HG03442 (cell line): ENCODE measurements around the gene SDC4.
A peak's percentile ranks its signal among the peaks of the same experiment; 100 is the strongest.

ENCODE experiments used
- ATAC-seq: cut with Tn5 transposase; IDR thresholded peaks from one replicate; pipeline ENCODE4 v1.9.1; 2021; ENCODE audit warnings: mild to moderate bottlenecking, moderate library complexity; ENCODE audit not compliant: unreplicated experiment

Gene SDC4

DNA sequence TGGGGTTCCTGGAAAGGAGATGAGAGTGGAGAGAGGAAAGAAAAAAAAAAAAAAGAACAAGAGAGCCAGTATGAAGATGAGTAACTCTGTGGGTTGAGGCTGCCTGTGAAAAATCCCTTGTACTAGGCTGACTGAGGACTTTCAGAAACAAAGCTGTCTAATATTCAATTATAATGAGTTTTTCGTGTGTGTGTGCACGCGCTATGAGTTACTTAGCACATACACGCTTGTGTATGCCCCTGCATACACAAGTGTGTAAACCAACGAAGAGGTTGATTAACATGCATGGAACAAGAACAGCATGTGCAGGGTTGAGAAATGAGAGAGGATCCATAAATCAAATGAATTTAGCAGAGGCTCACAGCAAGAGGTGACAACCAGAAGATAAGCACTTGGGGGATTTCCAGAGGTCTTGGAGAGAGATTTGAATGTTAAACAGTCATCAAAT lies 46.4 kb downstream of the SDC4 start:
- no peak for ATAC-seq

DNA sequence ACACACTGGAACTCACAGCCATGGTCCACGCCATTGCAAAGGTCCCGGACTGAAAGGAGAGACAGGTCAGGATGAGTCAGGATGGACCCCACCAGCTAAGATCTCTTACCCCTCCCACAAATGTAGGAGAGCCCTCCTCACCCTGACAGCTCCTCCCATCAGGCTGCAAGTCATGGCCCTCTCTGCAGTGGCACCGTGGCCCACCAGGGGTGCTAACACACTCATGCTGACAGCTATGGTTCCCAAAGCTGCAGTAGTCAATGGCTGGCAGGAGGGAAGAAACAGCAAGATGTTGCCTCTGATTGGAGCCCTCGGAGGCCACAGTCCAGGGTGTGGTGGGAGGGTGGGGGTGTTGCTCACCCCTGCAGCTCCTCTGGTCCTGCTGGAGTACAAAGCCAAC lies 47.3 kb downstream of the SDC4 start:
- ATAC-seq: peak; percentile 42

DNA sequence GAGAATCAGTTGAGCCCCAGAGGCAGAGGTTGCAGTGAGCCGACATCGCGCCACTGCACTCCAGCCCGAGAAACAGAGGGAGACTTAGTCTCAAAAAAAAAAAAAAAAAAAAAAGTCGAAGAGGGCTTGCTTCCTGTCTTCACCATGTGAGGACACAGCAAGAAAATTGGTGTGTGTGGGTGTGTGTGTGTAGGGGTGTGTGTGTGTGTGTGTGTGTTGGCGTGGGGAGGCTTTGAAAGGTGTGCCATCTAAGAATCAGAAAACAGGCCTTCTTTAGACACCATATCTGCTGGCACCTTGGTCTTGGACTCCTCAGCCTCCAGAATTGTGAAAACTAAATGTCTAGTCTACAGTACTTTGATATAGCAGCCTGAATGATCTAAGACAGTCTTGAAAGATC lies 48.4 kb downstream of the SDC4 start:
- ATAC-seq: no peak

GRCh38 chr20:45297786-45298497 lies 50.3 kb downstream of the SDC4 start:
- ATAC-seq: no peak

DNA sequence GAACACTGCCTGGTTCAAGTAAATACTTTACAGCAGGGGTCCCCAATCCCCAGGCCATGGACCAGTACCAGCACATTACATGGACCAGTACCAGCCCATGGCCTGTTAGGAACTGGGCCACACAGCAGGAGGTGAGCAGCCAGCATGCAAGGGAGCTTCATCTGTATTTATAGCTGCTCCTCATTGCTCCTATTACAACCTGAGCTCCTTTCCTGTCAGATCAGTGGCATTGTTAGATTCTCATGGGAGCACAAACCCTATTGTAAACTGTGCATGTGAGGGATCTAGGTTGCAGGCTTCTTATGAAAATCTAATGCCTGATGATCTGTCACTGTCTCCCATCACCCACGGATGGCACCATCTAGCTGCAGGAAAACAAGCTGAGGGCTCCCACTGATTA lies 53.6 kb downstream of the SDC4 start:
- ATAC-seq: no peak

DNA sequence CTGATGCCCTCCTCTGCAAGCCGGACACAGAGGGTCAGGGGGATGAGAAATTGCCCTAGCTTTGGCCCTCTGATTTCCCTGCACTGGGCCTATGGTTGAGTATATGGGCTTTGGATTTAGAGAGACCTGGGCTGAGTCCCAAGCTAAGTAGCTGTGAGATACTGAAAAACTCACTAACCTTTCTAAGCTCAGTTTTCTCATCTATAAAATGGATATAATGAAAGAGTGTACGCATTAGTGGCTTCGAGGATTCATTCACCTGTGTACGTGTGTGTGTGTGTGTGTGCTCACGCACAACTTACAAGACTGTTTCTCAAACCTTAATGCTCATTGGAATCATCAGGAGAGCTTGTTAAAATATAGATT lies 54.2 kb downstream of the SDC4 start:
- no peak for ATAC-seq

- peak; percentile 53 for ATAC-seq
These were observed 54.9 kb downstream of the SDC4 start for GRCh38 chr20:45293041-45294002.

- ATAC-seq: no peak
These were observed 55.9 kb downstream of the SDC4 start for GRCh38 chr20:45292343-45292742.

DNA sequence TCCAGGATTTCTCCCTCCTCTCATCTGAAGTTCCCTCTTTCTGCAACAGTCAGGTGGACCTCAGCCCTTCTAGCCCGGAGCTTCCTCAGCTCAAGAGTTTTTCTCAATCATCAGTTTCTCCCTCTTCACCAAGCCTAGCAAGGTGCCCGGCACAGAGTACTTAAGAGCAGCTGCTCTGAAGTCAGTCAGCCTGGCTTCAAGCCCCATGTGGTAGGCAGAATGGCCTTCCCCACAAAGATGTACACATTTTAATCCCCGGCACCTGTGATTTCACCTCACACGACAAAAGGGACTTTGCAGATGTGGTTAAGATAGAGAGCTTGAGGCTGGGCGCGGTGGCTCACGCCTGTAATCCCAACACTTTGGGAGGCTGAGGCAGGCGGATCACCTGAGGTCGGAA lies 56.7 kb downstream of the SDC4 start:
- ATAC-seq: no peak

DNA sequence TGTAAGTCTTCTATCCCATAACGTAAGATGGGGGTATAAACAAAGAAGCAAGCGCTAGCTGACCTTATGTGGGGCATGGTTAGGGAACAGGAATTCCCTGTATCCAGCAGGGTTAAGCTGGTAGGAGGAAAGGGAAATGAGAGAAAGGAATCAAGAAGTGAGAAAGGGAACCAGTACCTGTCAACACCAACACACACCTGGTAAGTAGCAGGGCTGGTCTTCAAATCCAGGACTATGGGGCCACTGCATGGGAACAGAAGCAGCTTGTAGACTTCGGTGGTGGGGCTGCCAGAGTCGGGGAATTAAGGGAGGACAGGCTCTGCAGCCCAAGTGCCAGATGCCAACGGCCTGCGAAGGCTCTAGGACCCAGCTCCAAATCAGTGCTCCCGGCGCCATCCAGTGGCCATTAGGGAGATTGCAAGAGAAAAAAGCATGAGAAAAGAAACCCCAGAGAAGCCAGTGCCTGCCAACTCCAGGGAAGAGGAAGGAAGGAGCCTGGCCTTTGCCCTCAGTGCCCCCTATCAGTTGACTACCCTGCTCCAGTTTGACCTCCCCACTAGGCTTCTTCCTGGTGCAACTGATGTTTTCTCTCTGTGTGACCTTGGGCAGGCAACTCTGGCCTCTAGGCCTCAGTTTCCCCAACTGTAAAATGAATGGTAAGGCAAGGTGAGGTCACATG lies 57.4 kb downstream of the SDC4 start:
- ATAC-seq: no peak

GRCh38 chr20:45289942-45290676 lies 58.1 kb downstream of the SDC4 start:
- ATAC-seq: no peak

- ATAC-seq: no peak
These were observed 59.4 kb downstream of the SDC4 start for GRCh38 chr20:45288860-45289259.

DNA sequence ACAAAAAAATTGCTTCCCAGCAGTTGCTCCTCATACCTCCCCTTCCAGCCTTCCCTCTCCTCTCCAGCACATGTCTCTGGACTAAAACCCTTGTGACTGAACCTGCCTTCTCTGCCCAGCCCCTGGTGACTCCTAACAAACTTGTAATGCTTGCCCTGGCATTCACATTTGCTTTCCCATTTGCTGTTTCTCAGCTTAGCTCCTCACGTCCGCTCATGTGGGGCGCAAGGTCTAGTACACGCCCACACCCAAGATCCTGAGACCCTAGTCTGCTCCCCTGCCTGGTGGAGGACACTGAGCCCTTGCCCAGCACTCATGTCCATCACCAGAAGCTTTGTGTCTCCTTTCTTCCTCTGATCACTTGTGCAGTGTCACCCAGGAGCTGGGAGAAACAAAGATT lies 59.8 kb downstream of the SDC4 start:
- ATAC-seq: no peak

- ATAC-seq: no peak
These were observed 64.6 kb downstream of the SDC4 start for GRCh38 chr20:45283551-45284057.

DNA sequence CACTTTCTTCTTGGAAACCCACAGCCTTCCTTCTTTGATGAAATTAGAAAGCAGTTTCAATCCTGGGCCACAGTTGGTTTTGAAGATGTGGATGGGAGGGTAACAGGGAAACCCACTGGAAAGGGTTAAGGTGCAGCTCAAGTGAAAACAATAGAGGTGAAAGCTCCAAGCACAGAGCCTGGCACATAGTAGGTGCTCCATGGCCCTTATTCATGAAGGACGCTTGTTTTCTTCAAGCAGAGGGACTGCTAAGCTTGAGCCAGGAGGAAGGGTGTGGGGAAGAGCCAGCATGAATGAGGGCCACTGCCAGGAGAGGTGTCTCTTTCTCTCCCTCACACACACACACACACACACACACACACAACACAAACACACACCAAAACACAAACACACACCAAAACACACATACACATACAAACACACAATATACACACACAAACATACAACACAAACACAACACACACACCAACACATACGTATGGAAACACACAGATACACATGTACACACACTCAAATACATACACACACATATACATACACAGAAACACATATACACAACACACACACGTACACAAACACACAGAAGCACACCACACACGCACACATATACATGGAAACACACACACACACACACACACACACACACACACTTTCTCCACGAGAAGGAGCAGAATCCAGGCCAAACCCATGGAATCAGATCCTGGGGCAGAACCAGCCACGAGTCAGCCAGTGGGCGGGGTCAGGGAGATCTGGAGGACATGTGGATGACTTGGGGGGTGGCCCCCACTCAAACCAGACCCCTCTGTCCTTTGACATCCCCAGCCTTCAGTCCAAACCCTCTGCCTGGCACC lies 65.3 kb downstream of the SDC4 start:
- no peak for ATAC-seq

DNA sequence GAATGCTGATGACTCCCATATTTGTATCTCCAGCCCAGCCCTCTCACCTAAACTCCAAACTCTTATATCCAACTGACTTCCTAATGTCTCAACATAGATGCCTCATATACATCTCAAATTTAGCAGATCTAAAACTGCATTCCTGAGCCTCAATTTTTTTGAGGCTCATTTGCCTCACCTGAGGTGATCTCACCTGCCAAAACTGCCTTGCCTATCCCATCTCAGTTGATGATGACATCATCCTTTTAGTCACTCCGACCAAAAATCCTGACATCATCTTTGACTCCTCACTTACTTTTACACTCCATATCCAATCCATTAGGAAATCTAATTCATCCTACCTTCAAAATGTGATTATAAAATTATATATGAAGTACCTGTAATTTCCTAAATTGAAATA lies 68.2 kb downstream of the SDC4 start:
- no peak for ATAC-seq

DNA sequence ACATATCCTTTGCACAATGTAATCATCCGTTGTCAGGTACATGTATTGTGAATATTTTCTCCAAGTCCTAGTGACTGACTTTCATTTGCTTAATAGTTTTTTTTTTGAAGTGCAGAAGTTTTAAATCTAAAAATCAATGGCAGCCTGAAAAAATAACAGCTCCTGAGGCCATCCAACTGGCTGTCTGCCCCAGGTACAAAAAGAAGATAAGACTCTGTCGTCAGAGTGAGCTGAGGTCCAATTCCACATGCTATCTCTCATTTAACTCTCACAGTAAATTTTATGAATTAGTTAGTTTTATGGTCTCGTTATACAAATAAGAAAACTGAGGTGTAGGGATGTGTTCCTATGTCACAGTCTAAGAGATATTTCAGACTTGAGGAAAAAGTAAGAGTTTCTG lies 72.9 kb downstream of the SDC4 start:
- no peak for ATAC-seq
